Activated CD4-positive, alpha-beta T cell treated with anti-CD3 and anti-CD28 coated beads for 4 hours (primary cell): Measurements from ENCODE around the gene ZNF331.
A peak's percentile ranks its signal among the peaks of the same experiment; 100 is the strongest.
"Not testable (repeated sequence)": the region's sequence is repeated elsewhere in the genome, so short reads cannot be mapped to it uniquely, and the experiment has no call there.

Experiments
- DNase-seq, 2 donors: peaks; one replicate each; pipeline ENCODE4 v3.0.0-alpha.2; 2020

Gene ZNF331

DNA sequence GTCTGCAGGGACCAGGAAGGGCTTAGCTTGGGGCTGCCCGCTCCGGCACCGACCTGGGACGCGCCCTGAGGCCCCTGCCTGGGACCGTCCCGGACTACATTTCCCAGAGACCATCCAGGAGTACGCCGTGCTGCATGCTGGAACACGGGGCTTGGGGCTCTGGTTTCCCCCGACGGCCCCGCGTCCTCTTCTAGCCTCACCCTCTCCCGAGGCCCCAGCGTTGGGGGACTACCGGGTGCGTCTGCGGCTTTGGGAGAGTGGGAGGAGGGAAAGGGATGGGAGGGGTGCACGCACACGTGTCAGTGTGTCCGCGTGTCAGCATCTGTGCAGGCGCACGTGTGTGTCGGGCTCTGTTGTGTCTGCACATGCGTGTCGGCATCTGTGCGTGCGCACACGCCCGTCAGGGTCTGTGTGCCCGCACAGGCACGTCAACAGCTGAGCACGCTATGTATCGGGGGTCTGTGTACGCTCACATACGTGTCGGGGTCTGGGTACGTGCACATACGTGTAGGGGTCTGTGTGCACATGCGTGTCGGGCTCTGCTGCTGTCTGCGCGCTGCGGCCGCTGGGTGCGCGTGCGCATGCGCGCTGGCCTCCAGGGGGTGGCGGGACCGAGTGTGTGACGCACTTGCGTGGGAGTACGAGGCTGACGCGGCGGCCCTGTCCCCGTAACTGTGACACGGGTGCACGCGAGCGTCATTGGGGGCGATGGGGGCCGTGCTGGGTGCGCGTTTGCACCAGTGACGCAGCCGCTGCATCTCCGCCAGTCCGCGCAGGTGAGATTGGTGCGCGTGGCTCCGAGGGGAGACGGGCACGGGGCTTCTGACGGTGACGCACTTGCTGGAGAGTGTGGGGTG, at the start of gene ZNF331:
TSS of gene ZNF331 (plus strand) at position 625 of the 857 bp plus-strand sequence. CDS start 31,232 bp downstream, outside the sequence.
- DNase-seq, result peak; percentile 88 to 91

DNA sequence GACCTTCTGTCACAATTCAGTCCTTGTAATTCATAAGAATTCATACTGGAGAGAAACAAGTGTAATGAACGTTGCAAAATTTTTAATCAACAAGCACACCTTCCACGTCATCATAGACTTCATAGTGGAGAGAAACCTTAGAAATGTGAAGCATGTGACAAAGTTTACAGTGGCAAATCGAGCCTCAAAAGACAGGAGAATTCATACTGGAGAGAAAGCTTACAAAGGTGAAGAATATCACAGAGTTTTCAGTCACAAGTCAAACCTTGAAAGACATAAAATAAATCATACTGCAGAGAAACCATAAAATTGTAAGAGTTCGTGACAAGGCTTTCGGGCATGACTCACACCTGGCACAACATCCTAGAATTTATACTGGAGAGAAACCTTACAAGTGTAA, 45.8 kb upstream of the ZNF331 start:
- no peak for DNase-seq

DNA sequence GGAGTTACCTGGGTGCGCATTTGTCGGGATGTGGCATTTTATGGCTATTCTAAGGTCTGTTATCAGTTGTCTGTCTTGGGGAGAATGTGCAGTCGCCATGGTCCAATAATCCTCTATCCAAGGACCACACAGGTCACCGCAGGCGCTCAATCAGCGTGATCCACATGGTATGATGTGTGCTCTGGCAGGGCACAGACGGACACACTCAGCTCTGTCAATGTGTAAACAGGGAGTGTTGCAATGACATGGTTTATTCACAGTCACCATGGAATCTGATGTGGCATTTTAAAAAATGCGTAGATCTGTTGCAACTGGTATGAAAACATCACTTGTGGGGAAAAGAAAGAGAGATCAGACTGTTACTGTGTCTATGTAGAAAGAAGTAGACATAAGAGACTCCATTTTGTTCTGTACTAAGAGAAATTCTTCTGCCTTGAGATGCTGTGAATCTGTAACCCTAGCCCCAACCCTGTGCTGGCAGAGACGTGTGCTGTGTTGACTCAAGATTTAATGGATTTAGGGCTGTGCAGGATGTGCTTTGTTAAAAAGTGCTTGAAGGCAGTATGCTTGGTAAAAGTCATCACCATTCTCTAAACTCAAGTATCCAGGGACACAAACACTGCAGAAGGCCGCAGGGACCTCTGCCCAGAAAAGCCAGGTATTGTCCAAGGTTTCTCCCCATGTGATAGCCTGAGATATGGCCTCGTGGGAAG, 40.5 kb upstream of the ZNF331 start:
- DNase-seq, result not testable (repeated sequence)

DNA sequence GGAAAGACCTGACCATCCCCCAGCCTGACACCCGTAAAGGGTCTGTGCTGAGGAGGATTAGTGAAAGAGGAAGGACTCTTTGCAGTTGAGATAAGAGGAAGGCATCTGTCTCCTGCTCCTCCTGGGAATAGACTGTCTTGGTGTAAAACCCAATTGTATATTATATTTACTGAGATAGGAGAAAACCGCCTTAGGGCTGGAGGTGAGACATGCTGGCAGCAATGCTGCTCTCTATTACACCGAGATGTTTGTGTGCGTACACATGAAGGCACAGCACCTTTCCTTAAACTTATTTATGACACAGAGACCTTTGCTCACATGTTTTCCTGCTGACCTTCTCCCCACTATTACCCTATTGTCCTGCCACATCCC, 39.9 kb upstream of the ZNF331 start:
- not testable (repeated sequence) for DNase-seq

DNA sequence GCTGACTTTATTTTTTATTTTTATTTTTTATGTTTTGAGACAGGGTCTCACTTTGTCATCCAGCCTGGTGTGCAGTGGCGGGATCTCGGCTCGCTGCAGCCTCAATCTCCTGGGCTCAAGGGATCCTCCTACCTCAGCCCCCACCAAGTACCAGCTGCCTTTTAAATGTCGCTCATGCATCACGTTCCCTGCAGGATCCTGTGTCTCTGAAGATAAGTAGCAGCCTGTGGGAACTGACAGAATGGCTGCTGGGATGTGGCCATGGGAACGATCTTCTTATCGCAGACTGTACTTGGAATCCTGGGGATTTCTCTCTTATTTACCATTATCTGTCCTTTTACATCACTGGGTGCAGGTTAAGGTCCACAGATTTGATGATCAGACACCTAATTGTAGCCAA, 34.8 kb upstream of the ZNF331 start:
- DNase-seq, result not testable (repeated sequence)

DNA sequence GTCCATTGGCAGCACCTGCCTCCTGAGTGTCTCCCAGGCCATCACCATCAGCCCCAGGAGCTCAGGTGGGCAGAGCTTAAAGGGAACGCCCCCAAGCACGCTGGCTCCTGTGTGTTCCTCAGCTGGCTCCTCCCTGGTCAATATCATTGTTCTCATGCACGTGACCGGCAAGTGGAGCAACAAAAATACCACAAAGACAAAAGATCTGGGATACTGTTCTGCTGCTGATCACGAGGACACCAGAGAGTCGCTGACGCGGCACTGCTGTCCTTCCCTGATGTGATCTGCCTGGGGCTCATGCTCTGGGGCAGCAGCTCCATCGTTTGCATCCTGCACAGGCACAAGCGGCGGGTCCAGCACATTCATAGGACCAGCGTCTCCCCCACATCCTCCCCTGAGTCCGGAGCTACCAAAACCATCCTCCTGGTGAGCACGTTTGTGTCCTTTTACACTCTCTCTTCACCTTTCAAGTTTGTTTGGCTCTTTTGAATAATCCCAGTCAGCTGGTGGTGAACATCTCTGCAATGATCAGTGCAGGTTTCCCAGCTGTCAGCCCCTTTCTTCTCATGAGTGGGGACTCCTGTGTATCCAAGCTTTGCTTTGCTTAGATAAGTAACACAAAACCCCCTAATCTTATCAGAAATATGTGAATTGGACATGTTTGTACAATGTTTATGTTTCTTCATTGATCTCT, 34.1 kb upstream of the ZNF331 start:
- not testable (repeated sequence) for DNase-seq

DNA sequence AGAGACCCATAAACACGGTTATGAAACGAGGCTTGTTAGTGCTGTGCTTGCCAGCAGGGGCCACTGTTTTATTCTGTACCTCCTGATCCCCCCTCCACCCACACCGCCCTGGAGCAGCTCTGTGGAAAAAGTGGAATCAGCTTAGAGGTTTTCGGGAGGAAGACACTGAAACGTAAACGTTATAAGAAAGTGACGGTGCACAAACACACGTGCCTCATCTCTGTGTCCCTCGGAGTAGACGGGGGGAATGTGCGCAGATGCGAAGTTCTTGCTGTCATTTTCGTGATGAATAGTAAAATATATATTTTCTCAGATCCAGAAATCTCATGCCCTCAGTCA, 33.6 kb upstream of the ZNF331 start:
- not testable (repeated sequence) for DNase-seq

DNA sequence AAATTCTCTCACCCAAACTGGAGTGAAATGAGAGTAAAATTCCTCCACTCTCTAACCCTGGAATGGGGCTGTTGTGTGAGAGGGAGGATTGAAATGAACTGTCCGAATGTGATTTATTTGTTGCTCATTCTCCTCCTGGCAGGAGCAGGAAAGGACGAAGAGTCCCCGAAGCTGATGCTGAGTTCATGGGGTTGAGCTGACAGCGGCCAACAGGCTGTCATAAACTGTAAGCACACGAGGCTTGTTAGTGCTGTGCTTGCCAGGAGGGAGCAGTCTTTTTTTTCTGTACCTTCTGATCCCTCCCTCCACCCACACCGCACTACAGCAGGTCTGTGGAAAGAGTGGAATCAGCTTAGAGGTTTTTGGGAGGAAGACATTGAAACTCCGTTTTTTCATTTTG, 33.1 kb upstream of the ZNF331 start:
- no peak for DNase-seq

DNA sequence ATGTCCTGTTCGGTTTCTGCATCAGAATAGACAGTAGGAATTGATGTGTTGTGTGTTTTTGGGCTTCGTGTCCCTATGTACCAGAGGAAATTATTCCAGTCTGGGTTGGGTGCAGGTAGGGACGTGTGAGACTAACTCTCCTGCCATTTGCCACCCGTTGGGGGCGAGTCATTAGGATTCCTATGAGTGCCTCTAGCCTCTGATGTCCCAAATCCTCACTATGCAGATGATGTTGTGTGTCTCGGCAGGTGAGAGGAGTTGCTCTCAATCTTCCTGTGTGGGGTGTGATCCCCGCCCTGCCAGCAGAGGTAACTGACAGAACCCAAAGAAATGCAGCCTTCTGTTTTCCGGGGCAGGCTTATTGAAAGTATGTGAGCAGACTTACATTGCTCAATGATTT, 31.2 kb upstream of the ZNF331 start:
- no peak for DNase-seq

DNA sequence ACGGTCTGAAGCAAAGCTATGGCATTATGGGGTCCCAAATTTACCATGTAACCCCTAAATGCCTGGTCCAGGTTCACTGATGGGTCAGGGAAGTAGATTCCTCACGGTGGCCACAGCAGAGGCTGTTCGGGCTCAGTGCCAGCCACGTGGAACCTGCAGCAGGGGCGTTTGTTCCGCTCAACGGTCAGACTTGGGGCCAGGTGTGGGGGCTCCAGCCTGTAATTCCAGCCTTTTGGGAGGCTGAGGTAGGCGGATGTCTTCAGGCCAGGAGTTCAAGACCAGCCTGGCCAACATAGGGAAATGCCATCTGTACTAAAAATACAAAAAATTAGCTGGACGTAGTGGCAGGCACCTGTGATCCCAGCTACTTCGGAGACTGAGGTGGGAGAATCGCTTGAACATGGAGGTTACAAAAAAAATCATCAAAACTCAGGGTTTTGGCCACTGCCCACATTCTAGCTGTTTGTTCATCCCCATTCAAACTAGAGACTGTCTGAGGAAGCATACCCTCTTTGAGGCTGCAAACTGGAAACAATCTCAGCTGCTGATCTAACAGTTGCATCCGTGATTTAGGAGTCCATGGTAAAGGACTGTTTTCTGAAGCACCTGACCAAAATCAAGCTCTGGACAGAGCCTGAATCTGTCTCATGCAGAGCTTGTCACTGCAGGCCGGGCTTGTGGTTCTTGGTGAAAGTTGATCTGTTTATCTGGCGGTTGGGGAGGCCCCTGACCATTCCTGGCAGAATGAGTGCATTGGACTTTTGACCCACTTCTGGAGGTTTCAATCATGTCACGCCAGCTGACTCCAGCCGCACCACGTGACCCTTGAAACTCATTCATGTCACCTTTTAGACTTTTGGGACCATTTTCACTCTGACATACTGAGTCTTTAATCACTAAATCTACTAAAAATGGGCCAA, 30.2 kb upstream of the ZNF331 start:
- no peak for DNase-seq

DNA sequence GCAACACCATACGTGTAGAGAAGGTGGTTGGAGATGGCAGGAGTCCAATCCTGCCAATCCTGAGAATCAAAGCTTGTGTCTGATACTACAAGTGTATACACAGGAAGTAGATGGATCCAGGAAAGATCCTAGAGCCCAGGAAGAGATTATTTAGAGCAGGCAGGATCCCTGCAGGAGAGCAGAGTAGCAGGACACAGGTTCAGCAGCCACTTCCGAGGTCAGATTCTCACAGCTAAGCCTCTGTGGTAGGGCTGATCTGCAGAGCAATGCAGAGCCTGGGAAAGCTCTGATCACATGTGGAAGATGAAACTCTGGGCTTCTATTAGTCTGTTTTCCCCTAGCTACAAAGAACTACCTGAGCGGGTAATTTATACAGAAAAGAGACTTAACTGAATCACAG, 28.5 kb upstream of the ZNF331 start:
- DNase-seq, result no peak

DNA sequence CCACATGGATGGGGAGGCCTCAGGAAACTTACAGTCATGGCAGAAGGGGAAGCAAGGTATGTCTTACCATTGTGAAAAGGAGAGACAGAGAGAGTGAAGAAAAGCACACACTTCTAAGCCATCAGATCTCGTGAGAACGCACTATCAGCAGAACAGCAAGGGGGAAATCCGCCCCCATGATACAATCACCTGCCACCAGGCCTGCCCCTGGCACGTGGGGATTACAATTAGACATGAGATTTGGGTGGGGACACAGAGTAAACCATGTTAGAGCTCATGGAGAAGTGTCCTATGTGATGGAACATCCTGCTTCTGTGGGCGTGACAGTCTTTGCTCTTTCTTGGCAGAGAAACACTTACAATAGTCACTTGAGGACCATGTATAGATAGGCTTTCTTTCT, 28.1 kb upstream of the ZNF331 start:
- DNase-seq, result no peak

DNA sequence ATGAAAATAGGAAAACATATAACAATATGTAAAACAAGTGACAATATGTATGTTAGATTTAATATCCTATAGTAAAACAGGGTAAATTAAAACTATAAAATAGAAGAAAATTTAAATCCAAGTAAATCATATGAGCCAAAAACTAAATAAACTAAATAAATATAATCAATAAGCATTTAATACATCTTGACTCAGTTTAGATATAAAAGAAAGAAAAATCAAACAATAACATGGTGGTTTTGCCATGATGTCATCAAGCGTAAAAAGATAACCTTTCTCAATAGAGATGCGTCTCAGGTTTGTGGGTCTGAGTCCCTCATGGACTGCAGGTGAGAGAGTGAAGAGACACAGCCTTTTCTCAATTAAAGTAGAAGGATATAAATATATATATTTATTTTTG, 26.6 kb upstream of the ZNF331 start:
- no peak for DNase-seq

DNA sequence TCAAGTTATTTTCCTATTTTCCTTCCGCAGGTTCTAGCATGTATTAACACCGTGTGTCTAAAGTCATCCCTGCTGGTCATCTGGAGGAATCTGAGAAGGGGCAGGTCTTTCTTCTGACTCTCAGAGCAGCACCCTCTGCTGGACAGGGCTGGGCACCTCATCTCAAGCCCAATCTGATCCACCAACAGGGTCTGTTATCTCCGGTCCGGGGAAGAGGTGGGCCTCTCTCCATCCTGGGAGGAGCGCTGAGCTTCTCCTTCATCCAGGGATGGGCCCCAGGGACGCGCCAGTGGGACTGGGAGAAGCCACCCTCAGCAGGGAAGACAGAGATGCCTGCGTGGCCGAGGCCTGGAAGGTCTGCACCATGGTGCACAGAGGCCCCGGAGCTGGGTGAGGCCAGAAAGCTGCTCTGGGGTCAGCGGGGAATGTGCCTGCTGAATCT, 26.0 kb upstream of the ZNF331 start:
- peak; percentile 29 to 49 for DNase-seq

DNA sequence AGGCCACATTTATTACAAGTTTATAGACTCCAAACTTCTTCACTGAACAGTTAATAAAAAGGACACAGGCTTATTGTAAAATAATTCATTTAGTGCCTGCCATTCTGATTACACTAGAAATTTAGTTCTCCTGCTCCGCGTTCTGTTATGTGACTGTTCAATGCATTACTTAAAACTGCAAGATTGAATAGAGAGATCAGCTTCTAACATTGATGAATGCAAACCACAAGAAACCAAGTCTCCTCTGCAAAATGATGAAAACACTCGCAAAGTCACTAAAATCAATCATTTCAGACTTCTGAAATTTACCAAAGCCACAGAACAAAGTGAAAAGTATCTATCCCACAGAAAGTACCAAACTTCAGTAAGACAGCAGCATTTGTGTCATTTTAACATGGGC, 22.9 kb upstream of the ZNF331 start:
- not testable (repeated sequence) for DNase-seq

DNA sequence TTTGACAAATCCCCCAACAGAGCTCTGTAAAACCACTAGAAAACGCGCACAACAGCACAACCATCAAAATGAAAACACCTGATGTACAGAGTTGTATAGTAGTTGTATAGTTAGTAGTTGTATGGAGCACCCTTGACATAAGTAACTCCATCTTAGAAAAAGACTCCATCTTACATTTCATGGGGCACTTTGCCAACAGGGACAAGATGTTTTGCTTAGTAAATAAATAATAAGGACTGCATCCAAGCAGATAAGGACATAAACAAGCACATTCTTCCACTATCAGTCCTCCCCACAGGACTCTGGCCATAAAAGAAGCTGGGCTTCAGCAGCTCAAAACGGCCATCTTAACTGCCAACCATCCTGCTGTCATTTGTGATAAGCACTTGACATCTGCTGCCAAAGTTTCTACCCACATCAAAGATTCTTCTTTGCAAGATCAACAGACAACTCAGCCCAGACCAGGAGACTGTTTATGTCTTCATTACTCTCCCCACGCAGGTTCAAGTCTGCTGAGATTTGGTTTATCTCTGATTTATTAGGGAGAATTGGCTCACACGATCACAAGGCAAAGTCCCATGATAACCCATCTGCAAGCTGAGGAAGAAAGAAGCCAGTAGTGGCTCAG, 20.7 kb upstream of the ZNF331 start:
- no peak for DNase-seq

DNA sequence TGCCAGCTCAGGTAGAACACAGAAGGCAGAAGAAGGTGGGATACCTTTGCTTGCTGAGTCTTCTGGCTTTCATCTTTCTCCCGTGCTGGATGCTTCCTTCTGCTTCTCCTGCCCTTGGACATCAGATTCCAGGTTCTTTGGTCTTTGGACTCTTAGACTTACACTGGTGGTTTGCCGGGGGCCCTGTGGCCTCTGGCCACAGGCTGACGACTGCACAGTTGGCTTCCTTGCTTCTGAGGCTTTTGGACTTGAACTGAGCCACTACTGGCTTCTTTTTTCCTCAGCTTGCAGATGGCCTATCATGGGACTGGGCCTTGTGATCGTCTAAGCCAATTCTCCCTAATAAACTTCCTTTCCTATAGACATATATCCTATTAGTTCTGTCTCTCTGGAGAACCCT, 19.8 kb upstream of the ZNF331 start:
- DNase-seq, result no peak

DNA sequence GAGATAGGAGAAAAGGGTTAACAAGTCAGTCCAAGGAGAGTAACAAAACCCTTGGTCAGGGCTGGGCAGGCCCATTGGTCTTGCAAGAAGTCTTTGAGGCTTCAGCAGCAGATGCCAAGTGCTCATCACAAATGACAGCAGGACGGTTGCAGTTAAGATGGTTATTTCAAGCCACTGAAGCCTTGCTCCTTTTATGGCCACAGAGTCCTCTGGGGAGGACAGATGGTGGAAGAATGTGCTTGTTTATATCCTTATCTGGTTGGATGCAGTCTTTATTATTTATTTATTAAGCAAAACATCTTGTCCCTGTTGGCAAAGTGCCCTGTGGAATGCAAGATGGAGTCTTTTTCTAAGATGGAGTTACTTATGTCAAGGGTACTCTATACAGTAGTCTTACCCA, 19.2 kb upstream of the ZNF331 start:
- DNase-seq, result no peak

DNA sequence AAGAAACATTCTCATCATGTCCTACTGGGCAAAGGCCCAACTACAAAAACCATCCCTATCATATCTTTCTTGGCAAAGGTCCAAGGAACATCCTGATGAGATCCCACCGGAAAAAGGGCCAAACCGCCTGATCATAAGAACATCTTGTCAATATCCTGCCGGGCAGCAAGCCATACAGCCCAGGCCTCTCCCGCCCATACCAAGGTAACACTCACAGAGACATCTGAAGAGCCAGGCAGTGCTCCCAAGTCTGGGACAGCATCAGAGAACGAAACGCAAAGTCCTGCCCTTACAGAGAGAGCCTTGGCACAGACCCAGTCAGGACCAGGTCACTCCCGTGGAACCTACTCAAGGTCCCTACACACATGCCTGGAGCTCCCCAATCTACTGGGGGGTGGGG, 18.5 kb upstream of the ZNF331 start:
- no peak for DNase-seq

DNA sequence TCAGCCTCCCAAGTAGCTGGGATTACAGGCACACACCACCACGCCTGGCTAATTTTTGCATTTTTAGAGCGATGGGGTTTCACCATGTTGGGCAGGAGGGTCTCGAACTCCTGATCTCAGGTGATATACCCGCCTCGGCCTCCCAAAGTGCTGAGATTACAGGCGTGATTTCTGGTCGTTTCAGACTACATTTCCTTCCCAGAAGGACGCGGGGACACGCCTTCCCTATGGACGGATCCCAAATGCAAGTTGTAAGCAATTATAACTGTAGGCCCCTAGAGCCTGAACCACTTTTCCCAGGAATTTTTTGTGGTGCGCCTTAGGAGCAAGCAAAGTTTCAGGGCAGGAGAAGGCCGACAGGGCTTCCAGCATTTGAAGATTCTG, 17.8 kb upstream of the ZNF331 start:
- DNase-seq, result no peak

DNA sequence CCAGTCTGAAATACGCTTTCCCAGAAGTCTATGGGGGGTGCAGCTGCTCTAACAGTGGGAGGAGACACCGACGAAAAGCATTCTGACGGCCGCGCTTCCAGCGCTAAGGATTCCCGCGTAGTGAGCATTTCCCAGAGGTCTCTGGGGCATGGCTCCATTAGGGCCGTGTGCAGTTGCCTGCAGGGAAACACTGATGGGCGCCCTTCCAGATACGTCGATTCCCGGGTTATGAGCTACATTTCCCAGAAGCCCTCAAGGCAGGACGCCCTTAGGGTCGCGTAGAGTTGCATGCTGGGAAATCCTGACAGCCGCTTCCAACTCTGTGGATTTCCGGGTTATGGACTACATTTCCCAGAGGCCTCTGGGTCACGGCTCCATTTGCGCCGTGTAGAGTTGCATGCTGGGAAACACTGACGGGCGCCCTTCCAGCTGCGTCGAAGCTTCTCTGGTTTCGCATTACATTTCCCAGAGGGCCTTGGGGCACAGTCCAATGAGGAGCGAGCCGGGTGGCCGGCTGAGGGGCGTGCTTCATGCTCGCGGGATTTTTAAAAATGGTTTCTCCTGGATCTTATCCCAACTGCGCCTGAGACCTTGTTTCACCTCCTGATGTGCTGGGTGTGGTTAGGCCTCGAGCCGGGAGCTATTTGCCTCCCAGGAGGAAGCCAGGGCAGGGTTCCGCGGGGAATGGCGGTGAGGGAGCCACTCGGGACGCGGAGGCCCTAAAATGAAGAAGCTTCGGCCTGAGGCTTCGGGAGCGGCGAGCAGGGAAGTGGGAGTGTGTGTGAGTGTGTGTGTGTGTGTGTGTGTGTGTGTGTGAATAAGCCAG, 17.2 kb upstream of the ZNF331 start:
- peak; percentile 87 to 88 for DNase-seq
